ENCODE results near the gene TMCC2.
"Not testable (repeated sequence)": the region's sequence is repeated elsewhere in the genome, so short reads cannot be mapped to it uniquely, and the experiment has no call there.

TMCC2 gene

DNA sequence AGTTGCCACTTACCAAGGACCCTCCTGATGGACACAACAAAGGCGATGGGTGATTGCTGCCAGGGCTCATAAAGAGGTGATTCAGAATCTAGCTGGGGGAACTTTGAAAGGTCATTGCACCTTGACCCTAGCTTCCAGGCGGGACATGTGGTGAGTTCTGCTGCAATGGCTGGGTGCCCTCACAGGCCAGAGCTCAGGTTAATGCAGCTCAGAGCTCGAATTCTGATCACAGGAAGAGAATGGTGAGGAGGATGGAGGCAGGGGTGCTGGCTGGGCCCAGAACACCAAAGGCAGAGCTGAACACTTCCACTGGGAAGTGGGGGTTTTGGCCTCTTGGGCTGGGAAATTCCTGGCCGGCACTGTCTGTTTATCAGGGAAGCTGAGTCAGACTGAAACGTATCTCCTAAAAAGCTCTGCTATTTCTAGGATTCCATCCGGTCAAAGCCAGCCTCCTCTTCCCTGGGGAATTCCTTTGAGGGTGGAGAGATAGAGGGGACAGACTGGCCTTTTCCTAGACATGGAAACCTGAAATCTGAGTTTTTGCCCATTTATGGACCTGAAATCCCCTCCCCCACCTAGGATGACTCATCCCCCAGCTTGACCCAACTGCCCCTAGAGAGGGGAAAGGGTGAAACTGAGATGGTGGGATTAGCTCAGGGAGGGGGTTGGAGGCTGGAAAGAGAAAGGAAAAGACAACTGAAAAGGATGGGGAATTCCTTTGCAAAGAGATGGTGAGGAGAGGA is 66.6 kb downstream of the TMCC2 start:
- peak; percentile 87 to 90 for DNase-seq (ENCODE audit: low read depth in 2 of 2)

DNA sequence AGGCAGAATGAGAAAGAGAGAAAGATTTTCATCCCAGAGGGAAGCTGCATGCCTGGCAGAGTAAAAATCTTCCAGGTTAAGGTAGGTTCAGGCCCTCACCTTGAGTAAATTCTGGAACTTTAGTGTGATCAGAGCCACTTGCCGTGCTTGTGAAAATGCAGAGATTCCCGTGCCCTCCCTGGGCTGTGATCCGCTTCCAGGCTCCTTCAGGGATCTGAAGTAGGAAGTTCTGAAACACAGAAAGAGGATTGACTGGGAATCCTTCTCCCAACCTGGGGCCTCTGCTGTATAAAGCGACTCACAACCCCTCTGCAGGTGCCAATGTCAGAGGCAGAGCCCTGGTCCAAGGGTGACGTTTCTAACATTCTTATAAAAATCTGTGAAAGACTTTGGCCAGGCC is 67.2 kb downstream of the TMCC2 start:
- TF ChIP-seq, protein P1, sequence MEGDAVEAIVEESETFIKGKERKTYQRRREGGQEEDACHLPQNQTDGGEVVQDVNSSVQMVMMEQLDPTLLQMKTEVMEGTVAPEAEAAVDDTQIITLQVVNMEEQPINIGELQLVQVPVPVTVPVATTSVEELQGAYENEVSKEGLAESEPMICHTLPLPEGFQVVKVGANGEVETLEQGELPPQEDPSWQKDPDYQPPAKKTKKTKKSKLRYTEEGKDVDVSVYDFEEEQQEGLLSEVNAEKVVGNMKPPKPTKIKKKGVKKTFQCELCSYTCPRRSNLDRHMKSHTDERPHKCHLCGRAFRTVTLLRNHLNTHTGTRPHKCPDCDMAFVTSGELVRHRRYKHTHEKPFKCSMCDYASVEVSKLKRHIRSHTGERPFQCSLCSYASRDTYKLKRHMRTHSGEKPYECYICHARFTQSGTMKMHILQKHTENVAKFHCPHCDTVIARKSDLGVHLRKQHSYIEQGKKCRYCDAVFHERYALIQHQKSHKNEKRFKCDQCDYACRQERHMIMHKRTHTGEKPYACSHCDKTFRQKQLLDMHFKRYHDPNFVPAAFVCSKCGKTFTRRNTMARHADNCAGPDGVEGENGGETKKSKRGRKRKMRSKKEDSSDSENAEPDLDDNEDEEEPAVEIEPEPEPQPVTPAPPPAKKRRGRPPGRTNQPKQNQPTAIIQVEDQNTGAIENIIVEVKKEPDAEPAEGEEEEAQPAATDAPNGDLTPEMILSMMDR (IDR thresholded peaks at IDR 0.05; ENCODE audit: low read depth, low read length), result no peak
- no peak overlapping the region for H3K4me3 ChIP-seq (replicated peaks in 1 of 2; ENCODE audit: low read depth in 2 of 2, low read length in 2 of 2)
- no peak for DNase-seq (ENCODE audit: low read depth in 2 of 2)

More for the DNA sequence above, 66.6 kb downstream of the TMCC2 start:
- H3K4me3 ChIP-seq (replicated peaks in 1 of 2; ENCODE audit: low read depth in 2 of 2, low read length in 2 of 2), result no peak overlapping the region
- TF ChIP-seq, protein P1 (IDR thresholded peaks at IDR 0.05; ENCODE audit: low read depth, low read length), result no peak

GRCh38 chr1:205296154-205296553 is 68.4 kb downstream of the TMCC2 start:
- no peak overlapping the region for H3K4me3 ChIP-seq (replicated peaks in 1 of 2; ENCODE audit: low read depth in 2 of 2, low read length in 2 of 2)
- no peak for DNase-seq (ENCODE audit: low read depth in 2 of 2)
- TF ChIP-seq, protein P1 (IDR thresholded peaks at IDR 0.05; ENCODE audit: low read depth, low read length), result no peak

DNA sequence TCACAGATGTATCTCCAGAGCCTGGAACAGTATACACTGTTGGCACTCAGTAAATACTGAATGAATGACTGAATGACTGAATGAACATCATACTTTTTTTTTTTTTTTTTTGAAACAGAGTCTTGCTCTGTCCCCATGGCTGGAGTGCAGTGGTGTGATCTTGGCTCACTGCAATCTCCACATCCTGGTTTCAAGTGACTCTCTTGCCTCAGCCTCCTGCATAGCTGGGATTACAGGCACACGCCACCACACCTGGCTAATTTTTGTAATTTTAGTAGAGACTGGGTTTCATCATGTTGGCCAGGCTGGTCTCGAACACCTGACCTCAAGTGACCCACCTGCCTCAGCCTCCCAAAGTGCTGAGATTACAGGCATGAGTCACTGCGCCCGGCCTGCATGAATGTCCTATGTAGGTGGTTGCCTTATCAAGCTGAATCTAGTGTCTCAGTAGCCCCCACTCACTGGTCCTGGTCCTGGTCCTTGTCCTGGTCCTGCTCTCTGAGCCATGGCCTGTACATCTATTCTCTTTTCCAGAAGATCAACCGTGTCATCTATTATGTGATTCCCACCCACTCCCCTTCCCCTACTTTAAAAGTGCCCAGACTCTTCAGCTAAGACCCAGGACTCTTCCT is 69.9 kb downstream of the TMCC2 start:
- not testable (repeated sequence) for DNase-seq (ENCODE audit: low read depth in 2 of 2); H3K4me3 ChIP-seq (replicated peaks in 1 of 2; ENCODE audit: low read depth in 2 of 2, low read length in 2 of 2)

DNA sequence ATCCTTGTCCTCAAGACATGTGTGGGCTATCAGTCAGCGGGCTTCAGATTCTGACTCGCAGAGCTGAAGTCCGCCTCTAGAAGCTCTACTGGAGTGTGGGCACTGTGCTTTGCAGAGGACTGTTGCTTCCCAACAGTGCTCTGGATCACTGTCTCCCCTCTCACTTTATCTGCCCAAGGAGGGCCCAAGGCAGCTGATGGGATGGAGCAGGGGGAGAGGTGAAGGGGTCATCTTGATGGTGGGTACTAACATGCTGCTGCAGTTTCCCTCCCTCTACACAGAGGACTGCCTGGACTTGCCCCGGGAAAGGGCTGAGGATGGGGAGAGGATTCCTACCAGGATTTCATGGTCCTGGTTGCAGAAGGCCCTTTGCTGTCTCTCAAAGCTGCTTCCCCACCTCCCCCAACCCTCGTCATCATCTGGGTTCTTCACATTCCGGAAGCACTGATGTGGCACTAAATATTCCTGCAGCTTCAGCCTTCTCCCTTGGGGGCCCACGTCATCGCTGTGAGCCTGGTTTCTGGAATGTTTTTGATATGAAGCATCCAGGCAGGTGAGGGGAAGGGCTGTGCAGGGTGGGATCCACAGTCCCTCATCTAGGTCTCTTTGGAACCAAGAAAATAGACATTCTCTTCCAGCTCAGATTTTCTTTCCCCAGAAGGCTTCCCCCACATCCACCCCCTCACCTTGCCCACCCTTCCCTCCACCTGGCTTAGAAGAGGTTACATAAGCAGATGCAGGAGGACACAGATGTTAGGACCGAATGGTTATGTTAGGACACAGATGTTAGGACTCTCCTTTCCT is 70.6 kb downstream of the TMCC2 start:
- no peak overlapping the region for H3K4me3 ChIP-seq (replicated peaks in 1 of 2; ENCODE audit: low read depth in 2 of 2, low read length in 2 of 2)
- DNase-seq (ENCODE audit: low read depth in 2 of 2), result peak; percentile 95 to 97
- TF ChIP-seq, protein P1 (IDR thresholded peaks at IDR 0.05; ENCODE audit: low read depth, low read length), result no peak

- TF ChIP-seq, protein P1 (IDR thresholded peaks at IDR 0.05; ENCODE audit: low read depth, low read length), result no peak
- no peak overlapping the region for H3K4me3 ChIP-seq (replicated peaks in 1 of 2; ENCODE audit: low read depth in 2 of 2, low read length in 2 of 2)
- DNase-seq (ENCODE audit: low read depth in 2 of 2), result no peak
Measured at GRCh38 chr1:205300149-205300548, 72.4 kb downstream of the TMCC2 start.

Data from cardiac fibroblast (primary cell).